Measurements from ENCODE around the gene UBA6. TPM values are rescaled to one million over a fixed set of nuclear protein-coding genes. Genes with fewer than 3 reads are reported as not detected.

UBA6 gene
- total and polyA plus RNA-seq, 2 of the 4 experiments (the other 2 are of a cell fraction), result 29.2 to 268 TPM

GRCh38 chr4:67603310-67604028 lies 97.5 kb downstream of the UBA6 start:
- no peak overlapping the region for H4K8ac ChIP-seq (ENCODE audit: low read depth in 2 of 2, low read length in 2 of 2)
- no peak overlapping the region for H3K9ac ChIP-seq (ENCODE audit: low read depth, low read length)
- H2BK20ac ChIP-seq (ENCODE audit: low read depth, low read length), result no peak overlapping the region
- no peaks in the 10 kb centered on the region for H3K4me1 ChIP-seq (ENCODE audit: control insufficient read depth, insufficient read depth, low read length)
- no peaks in the 10 kb centered on the region for H3K9me1 ChIP-seq (ENCODE audit: insufficient read depth, low read length)
- no peaks in the 10 kb centered on the region for H4K20me1 ChIP-seq (ENCODE audit: insufficient read depth, low read length)
- no peaks in the 10 kb centered on the region for H3K36me3 ChIP-seq (ENCODE audit: control insufficient read depth, insufficient read depth, low read length)
- intact Hi-C loops (cut with micrococcal nuclease) (no loop called here), in situ Hi-C loops (cut with MboI; ENCODE audit: low sequenced_read_pairs) (no loop called here), dilution Hi-C loops (cut with HindIII; ENCODE audit: low sequenced_read_pairs, unreplicated experiment) (no loop called here)
- H3K4ac ChIP-seq (ENCODE audit: low read depth, low read length), result no peak overlapping the region
- H2BK15ac ChIP-seq (ENCODE audit: low read depth, low read length), result no peak overlapping the region
- CTCF ChIA-PET, result no interaction called here
- no peak overlapping the region for H3K56ac ChIP-seq (ENCODE audit: extremely low read depth, insufficient read depth, low read length)
- no peak overlapping the region for H3K27ac ChIP-seq (ENCODE audit: insufficient read depth, low read length)
- DNase-seq, result no peak
- H2AK9ac ChIP-seq (replicated peaks; ENCODE audit: low read depth, low read length, poor library complexity), result no peak overlapping the region
- H3K14ac ChIP-seq (replicated peaks; ENCODE audit: low read depth, low read length), result no peak overlapping the region
- no peak for TF ChIP-seq CTCF (conservative IDR thresholded peaks at IDR 0.05; ENCODE audit: low read depth, low read length)
- no peak for TF ChIP-seq BHLHE40 (IDR thresholded peaks at IDR 0.05; ENCODE audit: low read depth, low read length)
- no peak for TF ChIP-seq MAZ (IDR thresholded peaks at IDR 0.05; ENCODE audit: borderline replicate concordance, low read depth, low read length)
- no peak for TF ChIP-seq RFX5 (IDR thresholded peaks at IDR 0.05; ENCODE audit: low read depth, low read length)
- TF ChIP-seq NFE2L2 (IDR thresholded peaks at IDR 0.05; ENCODE audit: low read depth, low read length), result no peak
- TF ChIP-seq SMC3 (IDR thresholded peaks at IDR 0.05; ENCODE audit: low read depth, low read length), result no peak
- TF ChIP-seq POLR2A (IDR thresholded peaks at IDR 0.05; ENCODE audit: low read depth, low read length), result no peak
- TF ChIP-seq ELK1 (IDR thresholded peaks at IDR 0.05; ENCODE audit: borderline replicate concordance, low read depth, low read length), result no peak
- TF ChIP-seq MXI1 (IDR thresholded peaks at IDR 0.05; ENCODE audit: borderline replicate concordance, low read depth, low read length), result no peak
- no peak for TF ChIP-seq RAD21 (IDR thresholded peaks at IDR 0.05; ENCODE audit: low read length)
- TF ChIP-seq RCOR1 (IDR thresholded peaks at IDR 0.05; ENCODE audit: insufficient replicate concordance, low read length), result no peak
- TF ChIP-seq CEBPB (IDR thresholded peaks at IDR 0.05; ENCODE audit: low read depth, low read length), result no peak
- H3K27me3 ChIP-seq (ENCODE audit: control insufficient read depth, insufficient read depth, low read length), result no peaks in the 10 kb centered on the region
- no peak overlapping the region for H3K18ac ChIP-seq (ENCODE audit: low read depth, low read length)
- POLR2A ChIA-PET (ENCODE audit: unreplicated experiment), result no interaction called here
- no peaks in the 10 kb centered on the region for H3K79me1 ChIP-seq (ENCODE audit: low read depth in 1 of 2, low read length in 2 of 2)
- H3K4me2 ChIP-seq (ENCODE audit: low read depth, low read length), result no peak overlapping the region
- no peak overlapping the region for H3K23ac ChIP-seq (ENCODE audit: low read depth, low read length)
- no peak overlapping the region for H4K5ac ChIP-seq (ENCODE audit: low read depth, low read length)
- no peak overlapping the region for H3K4me3 ChIP-seq (ENCODE audit: insufficient read depth, low read depth, low read length)
- no peak for ATAC-seq (ENCODE audit: low read depth)
- H2AFZ ChIP-seq (replicated peaks; ENCODE audit: low read length, poor library complexity), result no peak overlapping the region
- BruUV-seq (replicated peaks), result no TSS peak
- no peak overlapping the region for H2BK120ac ChIP-seq (ENCODE audit: low read depth, low read length)
- H2BK5ac ChIP-seq (ENCODE audit: low read depth, low read length, poor library complexity, severe bottlenecking), result no peak overlapping the region
- H2AK5ac ChIP-seq (ENCODE audit: low read depth, low read length), result no peak overlapping the region
- no peak overlapping the region for H4K91ac ChIP-seq (ENCODE audit: insufficient read depth, low read depth, low read length)
- H3K9me3 ChIP-seq (ENCODE audit: control insufficient read depth, insufficient read depth, low read length), result no peaks in the 10 kb centered on the region
- WGBS, 2 experiments (ENCODE audit: extremely low coverage in 2 of 2, insufficient read length in 1 of 2), result 100% methylated on average over 1 of the region's 2 CpGs; no CpG with 5 or more reads in 1 of the 2 experiments
